DMS114 treated with DMSO at 0.1 percent for 48 hours (cell line): ENCODE data around the gene NFASC.

Experiments used
- DNase-seq: peaks from one replicate; lab custom pipeline; 2025; ENCODE audit not compliant: unreplicated experiment; lab: John Stamatoyannopoulos, UW

Gene NFASC

GRCh38 chr1:205058853-205059252, 188.2 kb downstream of the NFASC start:
- no peak for DNase-seq

- no peak for DNase-seq
Measured at GRCh38 chr1:205059660-205060059, 189.0 kb downstream of the NFASC start.

GRCh38 chr1:205060746-205061145, 190.1 kb downstream of the NFASC start:
- DNase-seq = no peak

- no peak for DNase-seq
Measured at GRCh38 chr1:205061227-205061626, 190.6 kb downstream of the NFASC start.

- peak; percentile 44 for DNase-seq
Measured at GRCh38 chr1:205061665-205062069, 191.0 kb downstream of the NFASC start.

GRCh38 chr1:205062319-205062718, 191.7 kb downstream of the NFASC start:
- no peak for DNase-seq

- no peak for DNase-seq
Measured at GRCh38 chr1:205062895-205063294, 192.2 kb downstream of the NFASC start.

GRCh38 chr1:205064301-205064700, 193.6 kb downstream of the NFASC start:
- DNase-seq = no peak

GRCh38 chr1:205064741-205065316, 194.2 kb downstream of the NFASC start:
- DNase-seq = no peak

- DNase-seq = no peak
Measured at GRCh38 chr1:205065666-205066065, 195.0 kb downstream of the NFASC start.

GRCh38 chr1:205066141-205066818, 195.6 kb downstream of the NFASC start:
- no peak for DNase-seq

- DNase-seq = no peak
Measured at GRCh38 chr1:205067031-205067430, 196.4 kb downstream of the NFASC start.

- DNase-seq = no peak
Measured at GRCh38 chr1:205068001-205068400, 197.3 kb downstream of the NFASC start.

GRCh38 chr1:205068457-205069040, 197.9 kb downstream of the NFASC start:
- no peak for DNase-seq

GRCh38 chr1:205069371-205070125, 198.9 kb downstream of the NFASC start:
- no peak for DNase-seq

- DNase-seq = no peak
Measured at GRCh38 chr1:205071028-205071409, 200.4 kb downstream of the NFASC start.

GRCh38 chr1:205071801-205072200, 201.1 kb downstream of the NFASC start:
- DNase-seq = no peak

- no peak for DNase-seq
Measured at GRCh38 chr1:205072286-205072685, 201.6 kb downstream of the NFASC start.
